HG03196 (cell line): ENCODE data around the gene GET3.
"Not testable (repeated sequence)": the region's sequence is repeated elsewhere in the genome, so short reads cannot be mapped to it uniquely, and the experiment has no call there.

Experiments used
- ATAC-seq: cut with Tn5 transposase; IDR thresholded peaks from one replicate; pipeline ENCODE4 v1.9.1; 2021; ENCODE audit not compliant: unreplicated experiment

The GET3 gene

GRCh38 chr19:12736995-12737834 is at the start of gene GET3:
GET3 (plus strand) TSS chr19:12737497; CDS start chr19:12737506, 9 bp downstream.
- peak; percentile 70 for ATAC-seq

- no peak for ATAC-seq
These were observed 48.3 kb upstream of the GET3 start for GRCh38 chr19:12689012-12689411.

- no peak for ATAC-seq
These were observed 47.6 kb upstream of the GET3 start for GRCh38 chr19:12689581-12690216.

- no peak for ATAC-seq
These were observed 44.3 kb upstream of the GET3 start for GRCh38 chr19:12692960-12693359.

GRCh38 chr19:12694641-12695040 is 42.7 kb upstream of the GET3 start:
- ATAC-seq: no peak

GRCh38 chr19:12695096-12695495 is 42.2 kb upstream of the GET3 start:
- no peak for ATAC-seq

- no peak for ATAC-seq
These were observed 41.8 kb upstream of the GET3 start for GRCh38 chr19:12695514-12695913.

GRCh38 chr19:12695997-12696365 is 41.3 kb upstream of the GET3 start:
- ATAC-seq: no peak

- ATAC-seq: peak; percentile 66
These were observed 40.6 kb upstream of the GET3 start, which contains the start of gene FBXW9 for GRCh38 chr19:12696366-12697335. FBXW9 (minus strand) TSS chr19:12696631; CDS start chr19:12696581, 50 bp downstream.

GRCh38 chr19:12697425-12697824 is 39.9 kb upstream of the GET3 start:
- ATAC-seq: not testable (repeated sequence)

GRCh38 chr19:12698138-12698537 is 39.2 kb upstream of the GET3 start:
- ATAC-seq: no peak

GRCh38 chr19:12701596-12702282 is 35.6 kb upstream of the GET3 start:
- ATAC-seq: no peak

GRCh38 chr19:12703046-12703445 is 34.3 kb upstream of the GET3 start:
- ATAC-seq: no peak

- ATAC-seq: no peak
These were observed 32.1 kb upstream of the GET3 start for GRCh38 chr19:12705169-12705568.

GRCh38 chr19:12705654-12706331 is 31.5 kb upstream of the GET3 start:
- ATAC-seq: no peak

GRCh38 chr19:12706332-12706718 is 31.0 kb upstream of the GET3 start:
- no peak for ATAC-seq

- ATAC-seq: no peak
These were observed 28.7 kb upstream of the GET3 start for GRCh38 chr19:12708641-12709040.

- ATAC-seq: no peak
These were observed 26.1 kb upstream of the GET3 start for GRCh38 chr19:12711187-12711586.

GRCh38 chr19:12712077-12712476 is 25.2 kb upstream of the GET3 start:
- not testable (repeated sequence) for ATAC-seq

GRCh38 chr19:12713304-12713703 is 24.0 kb upstream of the GET3 start:
- ATAC-seq: not testable (repeated sequence)
